Panc1 (cell line): ENCODE data around the gene ITGAV.

Source experiments
- CTCF ChIP-seq: fragments of 450-650 bp; IDR thresholded peaks from 2 replicates; pipeline ENCODE4 v1.5.1; 2017; ENCODE audit warnings: mild to moderate bottlenecking
- POLR2AphosphoS5 ChIP-seq: IDR thresholded peaks from 2 replicates; pipeline ENCODE4 v1.6.1; 2012; ENCODE audit warnings: mild to moderate bottlenecking, low read depth, low read length, moderate library complexity
- REST ChIP-seq, 2 experiments: IDR thresholded peaks; 2 replicates each; pipeline ENCODE4 v1.6.1; 2011 to 2012; ENCODE audit warnings: low read depth in 2 of 2, control low read depth in 1 of 2, low read length in 1 of 2, mild to moderate bottlenecking in 1 of 2, moderate library complexity in 1 of 2; ENCODE audit not compliant: insufficient read depth in 1 of 2
- TCF7L2 ChIP-seq: IDR thresholded peaks from 2 replicates; pipeline ENCODE4 v1.6.1; 2011; ENCODE audit warnings: mild to moderate bottlenecking, low read depth, low read length, inconsistent platforms

- TF ChIP-seq CTCF = no peak
- TF ChIP-seq POLR2AphosphoS5 = no peak
- no peak for TF ChIP-seq REST (IDR thresholded peaks at IDR 0.05; ENCODE audit: insufficient read depth in 1 of 2, low read depth in 2 of 2, low read length in 1 of 2)
- TF ChIP-seq TCF7L2 = no peak
These were observed 58.3 kb downstream of the ITGAV start for GRCh38 chr2:186648130-186648529.
